GM12878 (cell line): ENCODE results near the gene CAMK1. TPM values are rescaled to one million over a fixed set of nuclear protein-coding genes. Genes with fewer than 3 reads are reported as not detected.

ENCODE experiments used
- ATAC-seq: fragments of 200-7000 bp; cut with Tn5 transposase; 3 replicates; pipeline ENCODE4 v1.9.1; 2020; ENCODE audit warnings: mild to moderate bottlenecking, moderate library complexity
- BruUV-seq: library from RNA; stranded (reverse); fragments of 400-500 nt; replicated peaks from 2 replicates; lab custom pipeline; 2021; lab: Mats Ljungman, UMichigan
- CTCF ChIA-PET: fragments of 300-600 bp; sonication (Branson Sonifier 250); formaldehyde crosslinking; extraction: SDS; loops from one replicate; lab custom pipeline; 2021; ENCODE audit warnings: inconsistent platforms; lab: Yijun Ruan, JAX
- POLR2A ChIA-PET: fragments of 350-600 bp; formaldehyde crosslinking; extraction: SDS; loops from one replicate; lab custom pipeline; 2021; ENCODE audit warnings: inconsistent platforms; lab: Charles Lee
- RAD21 ChIA-PET: fragments of 300-600 bp; sonication (Branson Sonifier 250); formaldehyde crosslinking; loops from one replicate; lab custom pipeline; 2023; ENCODE audit warnings: antibody characterized with exemption; ENCODE audit not compliant: unreplicated experiment; lab: Charles Lee
- SMC1A ChIA-PET: fragments of 300-600 bp; sonication (Branson Sonifier 250); formaldehyde crosslinking; loops from one replicate; lab custom pipeline; 2023; ENCODE audit not compliant: unreplicated experiment, uncharacterized antibody; lab: Charles Lee
- DNase-seq: peaks from one replicate; pipeline ENCODE4 v3.0.0-alpha.2; 2011; ENCODE audit warnings: low read depth, low spot score
- FAIRE-seq: peaks from 3 replicates; lab custom pipeline; 2011; peaks lifted over from hg19 to GRCh38; lab: Jason Lieb, UNC
- H2AFZ ChIP-seq: 2 replicates; pipeline ENCODE4 v1.6.0; 2011; ENCODE audit warnings: low read depth, low read length, control low read depth; ENCODE audit not compliant: control insufficient read depth
- H3K27ac ChIP-seq: 2 replicates; pipeline ENCODE4 v1.5.1; 2011; ENCODE audit warnings: control low read depth; ENCODE audit not compliant: control insufficient read depth, insufficient read depth
- H3K27me3 ChIP-seq, 2 experiments: replicated peaks in 1 of 2; 2 replicates each; pipeline versions ENCODE4 v1.6.0 to v1.6.1; 2011; ENCODE audit warnings: low read length in 1 of 2; ENCODE audit not compliant: control insufficient read depth in 2 of 2, insufficient read depth in 2 of 2
- H3K36me3 ChIP-seq, 2 experiments: 2 replicates each; pipeline ENCODE4 v1.5.1; 2011; ENCODE audit warnings: low read length in 1 of 2; ENCODE audit not compliant: control insufficient read depth in 2 of 2, insufficient read depth in 2 of 2
- H3K4me1 ChIP-seq: 2 replicates; pipeline ENCODE4 v1.6.1; 2011; ENCODE audit warnings: mild to moderate bottlenecking, low read length, moderate library complexity, mixed read lengths; ENCODE audit not compliant: control insufficient read depth, insufficient read depth
- H3K4me2 ChIP-seq: 2 replicates; pipeline ENCODE4 v1.6.0; 2011; ENCODE audit warnings: control low read depth; ENCODE audit not compliant: control insufficient read depth, insufficient read depth
- H3K4me3 ChIP-seq: fragments of 200-600 bp; sonication (generic); 2 replicates; pipeline ENCODE4 v1.5.1; 2016
- H3K79me2 ChIP-seq: 2 replicates; pipeline ENCODE4 v1.6.0; 2011; ENCODE audit warnings: low read length; ENCODE audit not compliant: control insufficient read depth, insufficient read depth
- H3K9ac ChIP-seq: 2 replicates; pipeline ENCODE4 v1.8.0; 2011; ENCODE audit warnings: low read length, control low read depth, mixed read lengths; ENCODE audit not compliant: control insufficient read depth, insufficient read depth
- H3K9me3 ChIP-seq: replicated peaks from 3 replicates; pipeline ENCODE4 v1.5.1; 2011; ENCODE audit warnings: mild to moderate bottlenecking, low read length; ENCODE audit not compliant: control insufficient read depth, insufficient read depth
- H4K20me1 ChIP-seq: 2 replicates; pipeline ENCODE4 v1.6.0; 2011; ENCODE audit not compliant: control insufficient read depth, insufficient read depth
- BCL11A ChIP-seq: IDR thresholded peaks from 2 replicates; pipeline ENCODE4 v1.6.1; 2011; ENCODE audit warnings: low read depth, low read length
- CBFB ChIP-seq: IDR thresholded peaks from 2 replicates; pipeline ENCODE4 v1.6.1; 2016; ENCODE audit warnings: antibody characterized with exemption, low read depth
- E2F4 ChIP-seq: IDR thresholded peaks from 2 replicates; pipeline ENCODE4 v1.6.1; 2012; ENCODE audit warnings: low read depth, low read length, improper control_type of control experiment
- ESRRA ChIP-seq: IDR thresholded peaks from 2 replicates; pipeline ENCODE4 v1.6.1; 2012; ENCODE audit warnings: mild to moderate bottlenecking, low read length, improper control_type of control experiment
- LARP7 ChIP-seq: fragments of 450-650 bp; IDR thresholded peaks from 2 replicates; pipeline ENCODE4 v1.6.1; 2017; ENCODE audit warnings: mild to moderate bottlenecking
- MTA2 ChIP-seq: fragments of 450-650 bp; IDR thresholded peaks from 2 replicates; pipeline ENCODE4 v1.6.1; 2016; ENCODE audit warnings: low read depth, mild to moderate bottlenecking, moderate library complexity
- RUNX3 ChIP-seq: IDR thresholded peaks from 2 replicates; pipeline ENCODE4 v1.6.1; 2012; ENCODE audit warnings: low read length, inconsistent platforms
- SRF ChIP-seq, 2 experiments: IDR thresholded peaks; 2 replicates each; pipeline ENCODE4 v1.6.1; 2011; ENCODE audit warnings: low read depth in 2 of 2, low read length in 2 of 2, mild to moderate bottlenecking in 1 of 2, moderate library complexity in 1 of 2
- STAT3 ChIP-seq: IDR thresholded peaks from 2 replicates; pipeline ENCODE4 v1.6.1; 2011; ENCODE audit warnings: low read depth, low read length, improper control_type of control experiment
- YY1 ChIP-seq: IDR thresholded peaks from 2 replicates; pipeline ENCODE4 v1.6.1; 2011; ENCODE audit warnings: low read depth, mild to moderate bottlenecking, low read length
- WGBS: methylation state at CpG from one replicate; pipeline ENCODE4 v1.1.6; 2016; ENCODE audit warnings: low lambda C conversion rate; ENCODE audit not compliant: insufficient replicate concordance, insufficient coverage; ENCODE audit errors: missing lambda C conversion rate; 5-methylcytosine and 5-hydroxymethylcytosine counted together
- in situ Hi-C: fragments of 300-500 bp; cut with MboI; formaldehyde crosslinking; loops from 9 replicates; pipeline ENCODE4 v1.14.3; 2018; ENCODE audit warnings: mixed read lengths
- intact Hi-C: fragments of 100-400 bp; cut with micrococcal nuclease; formaldehyde crosslinking; loops from one replicate; pipeline ENCODE4 v1.14.2; 2022; ENCODE audit not compliant: unreplicated experiment
- polyA plus RNA-seq, 11 experiments: library from polyadenylated mRNA; depleted of rRNA in 4 of 11; unstranded in 6 of 11; stranded (reverse) in 5 of 11; fragments of >200 nt; fragmentation: Nextera tagmentation in 4 of 11; fragmentation: Illumina TruSeq in 1 of 11; extraction: Ambion mirVana in 4 of 11; extraction: Trizol in 1 of 11; gene quantifications; 1 replicate in 1 of 11; 2 replicates in 10 of 11; pipeline versions ENCODE4 v1.2.1 to v1.2.3, GENCODE V29; 2011 to 2016; ENCODE audit warnings: inconsistent platforms in 2 of 11, missing spikeins in 2 of 11, low read depth in 1 of 11
- total RNA-seq, 4 experiments: library from RNA; depleted of rRNA in 3 of 4; stranded (reverse); fragments of >200 nt in 3 of 4; fragmentation: Illumina TruSeq in 1 of 4; extraction: Trizol in 1 of 4; gene quantifications; 2 replicates each; pipeline versions ENCODE4 v1.2.1 to v1.2.3, GENCODE V29; 2013 to 2021
- TF ChIP-seq, protein P1 (sequence below): fragments of 450-650 bp; formaldehyde crosslinking; IDR thresholded peaks from 2 replicates; pipeline ENCODE4 v1.4.0; 2022; ENCODE audit warnings: mild to moderate bottlenecking, moderate library complexity

The CAMK1 gene
- total and polyA plus RNA-seq, 10 of the 15 experiments (the other 5 are each of a cell fraction or from before 2014, with no cell fraction given): 0.24 to 2.1 (median 0.51) TPM; not detected in 2

DNA sequence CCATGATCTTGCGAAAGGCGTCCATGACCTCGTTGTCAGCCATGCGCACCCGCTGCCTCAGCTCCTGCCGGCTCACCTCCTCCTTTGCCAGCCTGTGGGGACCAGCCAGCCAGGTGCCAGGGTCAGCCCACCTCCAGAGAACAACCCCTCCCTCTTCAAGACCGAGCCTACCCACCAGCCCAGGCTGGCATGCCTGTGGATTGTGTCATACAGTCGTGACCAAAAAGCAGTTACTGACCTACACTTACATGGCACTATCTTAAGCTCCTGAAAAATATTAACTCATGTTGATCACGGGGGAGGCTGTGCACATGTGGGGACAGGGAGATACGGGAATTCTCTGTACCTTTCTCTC lies 10.7 kb upstream of the CAMK1 start:
- BruUV-seq: no TSS peak
- H3K4me1 ChIP-seq: peaks cover 31% of the 10 kb centered on the region
- CTCF ChIA-PET: interaction anchor here (1.1 to 4.0 kb wide), 6 partner anchors 9 to 153 kb away, joined by 3 to 15 read pairs (median 5); partner anchors contain the start of gene CRELD1
- H2AFZ ChIP-seq: peak overlapping the region; percentile 80
- peak overlapping the region; percentile 50 for H3K27ac ChIP-seq
- peaks cover 2 to 7% of the 10 kb centered on the region in 2 experiments; a peak in 2 of 4 replicates for H3K36me3 ChIP-seq
- no peak for TF ChIP-seq ESRRA
- TF ChIP-seq YY1: no peak
- 0 out of 2 replicates have a peak, but pooled peaks have one; percentile 11 for TF ChIP-seq LARP7
- FAIRE-seq: no peak
- ATAC-seq: peak; percentile 5; the same call in 2 of the 3 replicates
- H3K4me3 ChIP-seq: no peak overlapping the region
- SMC1A ChIA-PET: interaction anchor here (1.9 kb wide), 2 partner anchors 10 to 15 kb away, joined by 5 to 8 read pairs; no protein-coding TSS in a partner anchor
- no peaks in the 10 kb centered on the region for H4K20me1 ChIP-seq
- no peaks in the 10 kb centered on the region for H3K9me3 ChIP-seq
- intact Hi-C loops: no loop called here
- H3K4me2 ChIP-seq: peak overlapping the region; percentile 54
- no peaks in the 10 kb centered on the region for H3K27me3 ChIP-seq
- in situ Hi-C loops: no loop called here
- no peak for DNase-seq
- POLR2A ChIA-PET: interaction anchor here (1.2 kb wide), 1 partner anchor 11 kb away, joined by 5 read pairs; no protein-coding TSS in a partner anchor
- H3K9ac ChIP-seq: peak overlapping the region; percentile 13; the same call in 1 of the 2 replicates
- RAD21 ChIA-PET: interaction anchor here (1.3 to 3.0 kb wide), 4 partner anchors 11 to 30 kb away, joined by 3 to 11 read pairs (median 6); partner anchors contain the start of genes ARPC4, OGG1 and TADA3
- WGBS: 33% methylated on average over 10 of the region's 10 CpGs
- H3K79me2 ChIP-seq: no peaks in the 10 kb centered on the region

DNA sequence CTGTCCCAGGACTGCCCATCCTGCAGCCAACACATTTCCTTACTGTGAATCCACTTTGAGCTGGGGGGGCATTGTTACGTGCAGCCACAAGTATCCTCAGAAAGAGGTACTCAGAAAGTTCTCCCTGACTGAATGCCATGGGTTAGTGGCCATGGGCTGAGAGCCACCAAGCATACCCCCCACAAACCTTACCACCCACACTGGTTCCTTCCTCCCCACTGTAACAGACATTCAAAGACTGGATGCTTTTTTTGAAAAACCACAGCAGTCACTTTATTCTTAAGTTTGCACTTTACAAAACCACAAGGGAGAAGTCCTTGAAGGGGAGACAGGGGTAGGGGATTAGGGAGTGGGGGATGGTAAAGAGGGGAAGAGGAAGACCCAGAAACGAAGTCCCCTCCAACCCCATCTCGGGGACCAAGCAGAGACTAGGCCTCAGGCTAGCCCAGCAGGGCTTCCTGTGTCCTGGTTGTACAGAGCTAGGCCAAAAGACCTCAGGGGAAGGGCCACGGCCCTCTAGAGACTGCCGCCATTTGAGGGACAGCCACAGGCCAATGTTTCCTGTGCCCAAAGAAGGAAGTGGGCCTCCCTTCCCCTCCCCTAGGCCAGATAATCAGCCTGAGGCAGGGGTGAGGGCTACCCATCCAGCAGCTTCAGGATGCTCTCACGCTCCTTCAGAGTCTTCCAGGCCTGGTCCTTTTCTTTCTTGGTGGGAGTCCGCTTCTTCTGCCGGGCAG lies 10.1 kb upstream of the CAMK1 start:
- H3K9ac ChIP-seq: peak overlapping the region; percentile 13; the same call in 1 of the 2 replicates
- H3K36me3 ChIP-seq: peaks cover 2 to 7% of the 10 kb centered on the region in 2 experiments; a peak in 2 of 4 replicates
- ATAC-seq: peak; percentile 82
- H3K27me3 ChIP-seq: no peaks in the 10 kb centered on the region
- no peak for FAIRE-seq
- ChIA-PET POLR2A (interaction anchor here (1.2 kb wide), 1 partner anchor 11 kb away, joined by 5 read pairs; no protein-coding TSS in a partner anchor), CTCF (interaction anchor here (1.1 to 4.0 kb wide), 5 partner anchors 10 to 153 kb away, joined by 3 to 15 read pairs (median 6); partner anchors contain the start of gene CRELD1), SMC1A (interaction anchor here (1.9 kb wide), 2 partner anchors 11 to 16 kb away, joined by 5 to 8 read pairs; no protein-coding TSS in a partner anchor), RAD21 (interaction anchor here (0.7 to 3.0 kb wide), 4 partner anchors 13 to 30 kb away, joined by 3 to 11 read pairs (median 6); partner anchors contain the start of genes ARPC4, OGG1 and TADA3)
- WGBS: 20% methylated on average over 8 of the region's 8 CpGs
- H4K20me1 ChIP-seq: no peaks in the 10 kb centered on the region
- TSS peak; percentile 60 for BruUV-seq
- no peaks in the 10 kb centered on the region for H3K9me3 ChIP-seq
- peak overlapping the region; percentile 54 for H3K4me2 ChIP-seq
- H2AFZ ChIP-seq: peak overlapping the region; percentile 80
- no peaks in the 10 kb centered on the region for H3K79me2 ChIP-seq
- intact Hi-C loops: no loop called here
- in situ Hi-C loops: no loop called here
- peak overlapping the region; percentile 50 for H3K27ac ChIP-seq
- peak; percentile 59 for DNase-seq
- H3K4me1 ChIP-seq: peaks cover 31% of the 10 kb centered on the region
- H3K4me3 ChIP-seq: no peak overlapping the region
- TF ChIP-seq BCL11A (no peak), RUNX3 (peak; percentile 98), SRF (IDR thresholded peaks at IDR 0.05; ENCODE audit: low read depth in 2 of 2, low read length in 2 of 2) (peak; percentile 90 to 92), CBFB (peak; percentile 87), E2F4 (no peak), MTA2 (peak; percentile 55; the same call in 1 of the 2 replicates), STAT3 (no peak)
- TF ChIP-seq, protein P1, sequence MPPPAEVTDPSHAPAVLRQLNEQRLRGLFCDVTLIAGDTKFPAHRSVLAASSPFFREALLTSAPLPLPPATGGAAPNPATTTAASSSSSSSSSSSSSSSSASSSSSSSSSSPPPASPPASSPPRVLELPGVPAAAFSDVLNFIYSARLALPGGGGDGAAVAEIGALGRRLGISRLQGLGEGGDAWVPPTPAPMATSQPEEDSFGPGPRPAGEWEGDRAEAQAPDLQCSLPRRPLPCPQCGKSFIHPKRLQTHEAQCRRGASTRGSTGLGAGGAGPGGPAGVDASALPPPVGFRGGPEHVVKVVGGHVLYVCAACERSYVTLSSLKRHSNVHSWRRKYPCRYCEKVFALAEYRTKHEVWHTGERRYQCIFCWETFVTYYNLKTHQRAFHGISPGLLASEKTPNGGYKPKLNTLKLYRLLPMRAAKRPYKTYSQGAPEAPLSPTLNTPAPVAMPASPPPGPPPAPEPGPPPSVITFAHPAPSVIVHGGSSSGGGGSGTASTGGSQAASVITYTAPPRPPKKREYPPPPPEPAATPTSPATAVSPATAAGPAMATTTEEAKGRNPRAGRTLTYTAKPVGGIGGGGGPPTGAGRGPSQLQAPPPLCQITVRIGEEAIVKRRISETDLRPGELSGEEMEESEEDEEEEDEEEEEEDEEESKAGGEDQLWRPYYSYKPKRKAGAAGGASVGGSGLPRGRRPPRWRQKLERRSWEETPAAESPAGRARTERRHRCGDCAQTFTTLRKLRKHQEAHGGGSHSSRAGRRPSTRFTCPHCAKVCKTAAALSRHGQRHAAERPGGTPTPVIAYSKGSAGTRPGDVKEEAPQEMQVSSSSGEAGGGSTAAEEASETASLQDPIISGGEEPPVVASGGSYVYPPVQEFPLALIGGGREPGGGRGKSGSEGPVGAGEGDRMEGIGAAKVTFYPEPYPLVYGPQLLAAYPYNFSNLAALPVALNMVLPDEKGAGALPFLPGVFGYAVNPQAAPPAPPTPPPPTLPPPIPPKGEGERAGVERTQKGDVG: no peak
